Esophagus squamous epithelium (tissue), 4 donors: ENCODE results near the gene SFMBT2.
"Not testable (repeated sequence)": the region's sequence is repeated elsewhere in the genome, so short reads cannot be mapped to it uniquely, and the experiment has no call there.

Experiments used
- POLR2A ChIP-seq, 4 donors: fragments of 450-650 bp; IDR thresholded peaks; one replicate each; pipeline ENCODE4 v1.6.1; 2017; ENCODE audit warnings: antibody characterized with exemption in 4 of 4, mild to moderate bottlenecking in 4 of 4, moderate library complexity in 3 of 4
- TF ChIP-seq, protein P1 (sequence below), 6 experiments: fragments of 450-650 bp in 4 of 6; fragments of 200-600 bp in 2 of 6; sonication (generic) in 2 of 6; IDR thresholded peaks; one replicate each; pipeline ENCODE4 v1.5.1; 2016 to 2019; ENCODE audit warnings: antibody characterized with exemption in 6 of 6, mild to moderate bottlenecking in 4 of 6, moderate library complexity in 4 of 6

DNA sequence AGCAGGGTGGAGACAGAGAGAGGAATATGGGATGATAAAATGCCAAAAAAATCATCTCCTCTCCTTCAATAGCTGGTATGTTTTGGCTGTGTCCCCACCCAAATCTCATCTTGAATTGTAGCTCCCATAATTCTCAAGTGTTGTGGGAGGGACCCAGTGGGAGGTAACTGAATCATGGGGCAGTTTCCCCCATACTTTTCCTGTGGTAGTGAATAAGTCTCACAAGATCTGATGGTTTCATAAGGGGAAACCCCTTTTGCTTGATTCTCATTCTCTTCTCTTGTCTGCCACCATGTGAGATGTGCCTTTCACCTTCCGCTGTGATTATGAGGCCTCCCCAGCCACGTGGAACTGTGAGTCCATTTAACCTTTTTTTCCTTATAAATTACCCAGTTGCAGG is 226.7 kb downstream of the SFMBT2 start:
- TF ChIP-seq, protein P1, sequence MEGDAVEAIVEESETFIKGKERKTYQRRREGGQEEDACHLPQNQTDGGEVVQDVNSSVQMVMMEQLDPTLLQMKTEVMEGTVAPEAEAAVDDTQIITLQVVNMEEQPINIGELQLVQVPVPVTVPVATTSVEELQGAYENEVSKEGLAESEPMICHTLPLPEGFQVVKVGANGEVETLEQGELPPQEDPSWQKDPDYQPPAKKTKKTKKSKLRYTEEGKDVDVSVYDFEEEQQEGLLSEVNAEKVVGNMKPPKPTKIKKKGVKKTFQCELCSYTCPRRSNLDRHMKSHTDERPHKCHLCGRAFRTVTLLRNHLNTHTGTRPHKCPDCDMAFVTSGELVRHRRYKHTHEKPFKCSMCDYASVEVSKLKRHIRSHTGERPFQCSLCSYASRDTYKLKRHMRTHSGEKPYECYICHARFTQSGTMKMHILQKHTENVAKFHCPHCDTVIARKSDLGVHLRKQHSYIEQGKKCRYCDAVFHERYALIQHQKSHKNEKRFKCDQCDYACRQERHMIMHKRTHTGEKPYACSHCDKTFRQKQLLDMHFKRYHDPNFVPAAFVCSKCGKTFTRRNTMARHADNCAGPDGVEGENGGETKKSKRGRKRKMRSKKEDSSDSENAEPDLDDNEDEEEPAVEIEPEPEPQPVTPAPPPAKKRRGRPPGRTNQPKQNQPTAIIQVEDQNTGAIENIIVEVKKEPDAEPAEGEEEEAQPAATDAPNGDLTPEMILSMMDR (IDR thresholded peaks at IDR 0.05): not testable (repeated sequence)
- TF ChIP-seq POLR2A (IDR thresholded peaks at IDR 0.05): not testable (repeated sequence)
